OCI-LY3 (cell line): Measurements from ENCODE around the gene PRKAG3.

Source experiments
- CTCF ChIP-seq: fragments of 200-600, 300-600 bp; sonication (generic); IDR thresholded peaks from 2 replicates; pipeline ENCODE4 v1.5.1; 2014; ENCODE audit warnings: antibody characterized with exemption, low read length, low read depth
- EZH2phosphoT487 ChIP-seq: fragments of 200-600 bp; shearing (Covaris generic); IDR thresholded peaks from 2 replicates; pipeline ENCODE4 v1.6.1; 2018; ENCODE audit warnings: antibody characterized with exemption, mixed run types, low read depth

- TF ChIP-seq CTCF (no peak), EZH2phosphoT487 (no peak)
Measured at GRCh38 chr2:218858671-218859555, 27.3 kb upstream of the PRKAG3 start.
